ENCODE results near the gene LGALS3BP.

- TF ChIP-seq CTCF (conservative IDR thresholded peaks at IDR 0.05) (no peak), EZH2 (IDR thresholded peaks at IDR 0.05; ENCODE audit: low read depth) (no peak)
Measured at GRCh38 chr17:78998311-78999055, 18.8 kb upstream of the LGALS3BP start.

Measured in PC-9 (cell line).